Aorta (tissue), 5 donors: ENCODE data around the gene MRPS23. TPM values are rescaled to one million over a fixed set of nuclear protein-coding genes. Genes with fewer than 3 reads are reported as not detected.

Experiments used
- ATAC-seq: fragments of 200-7000 bp; cut with Tn5 transposase; one replicate; pipeline ENCODE4 v1.9.1; 2022; ENCODE audit warnings: moderate library complexity; ENCODE audit not compliant: low FRiP score
- DNase-seq, 2 donors: peaks; one replicate each; pipeline ENCODE4 v3.0.0-alpha.2; 2020
- H3K27ac ChIP-seq, 2 donors: one replicate each; pipeline ENCODE4 v1.5.1; 2013; ENCODE audit warnings: low read length in 2 of 2, mild to moderate bottlenecking in 2 of 2, moderate library complexity in 2 of 2, control low read depth in 1 of 2, inconsistent platforms in 1 of 2, low read depth in 1 of 2
- H3K27me3 ChIP-seq, 2 donors: one replicate each; pipeline ENCODE4 v1.6.1; 2013; ENCODE audit warnings: control low read depth in 1 of 2, low read length in 1 of 2, mild to moderate bottlenecking in 1 of 2, moderate library complexity in 1 of 2; ENCODE audit not compliant: insufficient read depth in 2 of 2, control insufficient read depth in 1 of 2
- H3K36me3 ChIP-seq, 2 donors: one replicate each; pipeline ENCODE4 v1.6.1; 2013; ENCODE audit warnings: control low read depth in 1 of 2, low read length in 1 of 2, mild to moderate bottlenecking in 1 of 2; ENCODE audit not compliant: insufficient read depth in 2 of 2, control insufficient read depth in 1 of 2
- H3K4me1 ChIP-seq, 2 donors: one replicate each; pipeline ENCODE4 v1.6.1; 2013; ENCODE audit warnings: low read length in 2 of 2, control low read depth in 1 of 2, mild to moderate bottlenecking in 1 of 2, moderate library complexity in 1 of 2; ENCODE audit not compliant: insufficient read depth in 2 of 2, control insufficient read depth in 1 of 2
- H3K4me3 ChIP-seq, 2 donors: one replicate each; pipeline ENCODE4 v1.5.1; 2013; ENCODE audit warnings: low read length in 2 of 2, control low read depth in 1 of 2, mild to moderate bottlenecking in 1 of 2
- H3K9me3 ChIP-seq: one replicate; pipeline ENCODE4 v1.6.1; 2013; ENCODE audit warnings: mild to moderate bottlenecking, low read length; ENCODE audit not compliant: control insufficient read depth
- WGBS, 2 donors: extraction: QIAGEN DNeasy Blood & Tissue Kit; methylation state at CpG; one replicate each; pipeline ENCODE4 v1.1.7; 2013; 5-methylcytosine and 5-hydroxymethylcytosine counted together
- intact Hi-C, 2 donors: fragments of 100-400 bp; cut with DNase I; formaldehyde crosslinking; loops; one replicate each; pipeline versions ENCODE4 v1.14.2 to v1.15.0; 2022
- polyA plus RNA-seq, 2 donors: library from polyadenylated mRNA; stranded (reverse); fragments of 200-250 nt; gene quantifications; one replicate each; pipeline ENCODE4 v1.2.3, GENCODE V29; 2013
- total RNA-seq, 2 donors: library from RNA; stranded (reverse); fragmentation: NEBNext Ultra II Directional; extraction: Animal tissue kit (Norgen Biotek cat#: 25700); gene quantifications; one replicate each; pipeline ENCODE4 v1.2.1, GENCODE V29; 2021
- donor health status: healthy with polysubstance abuse.
- donor health status: Bipolar disorder and iron deficiency.
- donor health status: DM: no; HTN: no; CAD: no.
- donor health status: DM: no; HTN: no; CAD: no.
- donor health status: DM: yes; HTN: yes; CAD: no.

Gene MRPS23
- total and polyA plus RNA-seq, 4 donors, result 21.6 to 39.9 (median 22.7) TPM

- intact Hi-C loops, result loop anchor here (2.0 to 5.0 kb wide), 3 partner anchors 78 to 112 kb away; partner anchors contain the start of gene CUEDC1 (in 1 of the 2)
- Histone ChIP-seq H3K4me3 (no peak overlapping the region), H3K27ac (peak overlapping the region; percentile 71 to 93), H3K27me3 (no peaks in the 10 kb centered on the region), H3K4me1 (no peaks in the 10 kb centered on the region), H3K36me3 (no peaks in the 10 kb centered on the region), H3K9me3 (no peaks in the 10 kb centered on the region)
- WGBS, 2 donors, result 5 to 6% methylated on average over 29 to 33 of the region's 33 CpGs
- peak; percentile 83 for ATAC-seq
- DNase-seq, result peak; percentile 90 to 93
These were observed 24.8 kb upstream of the MRPS23 start for GRCh38 chr17:57874434-57875289.

- Histone ChIP-seq H3K27me3 (no peaks in the 10 kb centered on the region), H3K27ac (peak overlapping the region in 1 of 2 donors; percentile 93), H3K36me3 (no peaks in the 10 kb centered on the region), H3K9me3 (no peaks in the 10 kb centered on the region), H3K4me1 (no peaks in the 10 kb centered on the region), H3K4me3 (no peak overlapping the region)
- intact Hi-C loops, result loop anchor here in 1 of 2 donors (2.0 kb wide), 1 partner anchor 113 kb away; no protein-coding TSS in a partner anchor
- ATAC-seq (no peak), DNase-seq (no peak)
- WGBS, 2 donors, result 23 to 25% methylated on average over 7 of the region's 7 CpGs
These were observed 24.2 kb upstream of the MRPS23 start for GRCh38 chr17:57874058-57874419.

- intact Hi-C loops, result loop anchor here in 1 of 2 donors (2.0 kb wide), 1 partner anchor 113 kb away; no protein-coding TSS in a partner anchor
- DNase-seq (peak in 1 of 2 donors; percentile 49), ATAC-seq (no peak)
- Histone ChIP-seq H3K27me3 (no peaks in the 10 kb centered on the region), H3K9me3 (no peaks in the 10 kb centered on the region), H3K4me3 (no peak overlapping the region), H3K27ac (peak overlapping the region in 1 of 2 donors; percentile 93), H3K36me3 (no peaks in the 10 kb centered on the region), H3K4me1 (no peaks in the 10 kb centered on the region)
- 85 to 86% methylated on average over 16 of the region's 16 CpGs for WGBS, 2 donors
These were observed 23.6 kb upstream of the MRPS23 start for GRCh38 chr17:57873261-57874057.

GRCh38 chr17:57872536-57872935 is 22.7 kb upstream of the MRPS23 start:
- H3K9me3 ChIP-seq, result no peaks in the 10 kb centered on the region
- no peaks in the 10 kb centered on the region for H3K36me3 ChIP-seq
- ATAC-seq, result no peak
- H3K27ac ChIP-seq, result no peak overlapping the region
- no peak overlapping the region for H3K4me3 ChIP-seq
- H3K4me1 ChIP-seq, result no peaks in the 10 kb centered on the region
- intact Hi-C loops, result no loop called here
- peak in 1 of 2 donors; percentile 46 for DNase-seq
- WGBS, 2 donors, result 86 to 91% methylated on average over 14 of the region's 14 CpGs
- no peaks in the 10 kb centered on the region for H3K27me3 ChIP-seq

- 87 to 89% methylated on average over 8 of the region's 8 CpGs for WGBS, 2 donors
- Histone ChIP-seq H3K4me1 (no peaks in the 10 kb centered on the region), H3K27me3 (no peaks in the 10 kb centered on the region), H3K36me3 (no peaks in the 10 kb centered on the region), H3K9me3 (no peaks in the 10 kb centered on the region), H3K4me3 (no peak overlapping the region), H3K27ac (no peak overlapping the region)
- intact Hi-C loops, result no loop called here
- no peak for DNase-seq
- ATAC-seq, result no peak
These were observed 22.0 kb upstream of the MRPS23 start for GRCh38 chr17:57871863-57872262.

- Histone ChIP-seq H3K4me3 (no peak overlapping the region), H3K27me3 (no peaks in the 10 kb centered on the region), H3K36me3 (no peaks in the 10 kb centered on the region), H3K4me1 (no peaks in the 10 kb centered on the region), H3K27ac (no peak overlapping the region), H3K9me3 (no peaks in the 10 kb centered on the region)
- intact Hi-C loops, result no loop called here
- WGBS, 2 donors, result 81 to 88% methylated on average over 7 of the region's 7 CpGs
- ATAC-seq (no peak), DNase-seq (no peak)
These were observed 21.3 kb upstream of the MRPS23 start for GRCh38 chr17:57871155-57871554.

GRCh38 chr17:57870283-57870635 is 20.4 kb upstream of the MRPS23 start:
- ATAC-seq (no peak), DNase-seq (no peak)
- Histone ChIP-seq H3K4me1 (no peaks in the 10 kb centered on the region), H3K27me3 (no peaks in the 10 kb centered on the region), H3K9me3 (no peaks in the 10 kb centered on the region), H3K4me3 (no peak overlapping the region), H3K36me3 (no peaks in the 10 kb centered on the region), H3K27ac (no peak overlapping the region)
- intact Hi-C loops, result no loop called here

- Histone ChIP-seq H3K27me3 (no peaks in the 10 kb centered on the region), H3K9me3 (no peaks in the 10 kb centered on the region), H3K4me3 (no peak overlapping the region), H3K27ac (no peak overlapping the region), H3K36me3 (no peaks in the 10 kb centered on the region), H3K4me1 (no peaks in the 10 kb centered on the region)
- WGBS, 2 donors, result 94 to 95% methylated on average over 9 of the region's 9 CpGs
- DNase-seq (no peak), ATAC-seq (no peak)
- intact Hi-C loops, result loop anchor here in 1 of 2 donors (2.0 kb wide), 1 partner anchor 23 kb away; no protein-coding TSS in a partner anchor
These were observed 19.9 kb upstream of the MRPS23 start for GRCh38 chr17:57869617-57870282.
